HL-60/S4 treated with phorbol 12-myristate 13-acetate at 8.2 ng/mL for 4 days and 3 days (cell line): Measurements from ENCODE around the gene LINC01488.

Source experiments
- in situ Hi-C: fragments of 300-500 bp; cut with MboI; formaldehyde crosslinking; loops from 2 replicates; pipeline ENCODE4 v1.15.0; 2022; ENCODE audit warnings: low sequenced_read_pairs

The LINC01488 gene

GRCh38 chr11:69542314-69543168 is 61.1 kb downstream of the LINC01488 start:
- in situ Hi-C loops, result no loop called here
